Measurements from ENCODE around the gene GLIPR1.
"Not testable (repeated sequence)": the region's sequence is repeated elsewhere in the genome, so short reads cannot be mapped to it uniquely, and the experiment has no call there.

GLIPR1 gene

GRCh38 chr12:75457191-75457590 lies 23.4 kb upstream of the GLIPR1 start:
- H3K4me3 ChIP-seq (ENCODE audit: low read depth, low read length), result no peak overlapping the region
- no peak for TF ChIP-seq CTCF (IDR thresholded peaks at IDR 0.05; ENCODE audit: insufficient read depth, low read depth, low read length, missing control alignments)
- no peak for DNase-seq (ENCODE audit: low read depth)

GRCh38 chr12:75457866-75458265 lies 22.7 kb upstream of the GLIPR1 start:
- not testable (repeated sequence) for DNase-seq (ENCODE audit: low read depth); H3K4me3 ChIP-seq (ENCODE audit: low read depth, low read length)

GRCh38 chr12:75459755-75460154 lies 20.8 kb upstream of the GLIPR1 start:
- TF ChIP-seq CTCF (IDR thresholded peaks at IDR 0.05; ENCODE audit: insufficient read depth, low read depth, low read length, missing control alignments), result no peak
- no peak for DNase-seq (ENCODE audit: low read depth)
- H3K4me3 ChIP-seq (ENCODE audit: low read depth, low read length), result no peak overlapping the region

- DNase-seq (ENCODE audit: low read depth), result no peak
- TF ChIP-seq CTCF (IDR thresholded peaks at IDR 0.05; ENCODE audit: insufficient read depth, low read depth, low read length, missing control alignments), result no peak
- no peak overlapping the region for H3K4me3 ChIP-seq (ENCODE audit: low read depth, low read length)
Observed at GRCh38 chr12:75460204-75460603, 20.4 kb upstream of the GLIPR1 start.

GRCh38 chr12:75471902-75472890 lies 8.4 kb upstream of the GLIPR1 start:
- no peak for DNase-seq (ENCODE audit: low read depth)
- H3K4me3 ChIP-seq (ENCODE audit: low read depth, low read length), result no peak overlapping the region
- no peak for TF ChIP-seq CTCF (IDR thresholded peaks at IDR 0.05; ENCODE audit: insufficient read depth, low read depth, low read length, missing control alignments)

- no peak overlapping the region for H3K4me3 ChIP-seq (ENCODE audit: low read depth, low read length)
- TF ChIP-seq CTCF (IDR thresholded peaks at IDR 0.05; ENCODE audit: insufficient read depth, low read depth, low read length, missing control alignments), result no peak
- DNase-seq (ENCODE audit: low read depth), result no peak
Observed at GRCh38 chr12:75474116-75474515, 6.4 kb upstream of the GLIPR1 start.

GRCh38 chr12:75476071-75476470 lies 4.5 kb upstream of the GLIPR1 start:
- no peak for TF ChIP-seq CTCF (IDR thresholded peaks at IDR 0.05; ENCODE audit: insufficient read depth, low read depth, low read length, missing control alignments)
- H3K4me3 ChIP-seq (ENCODE audit: low read depth, low read length), result no peak overlapping the region
- DNase-seq (ENCODE audit: low read depth), result no peak
